Measurements from ENCODE around the gene NUFIP2. TPM values are rescaled to one million over a fixed set of nuclear protein-coding genes. Genes with fewer than 3 reads are reported as not detected.
"Not testable (repeated sequence)": the region's sequence is repeated elsewhere in the genome, so short reads cannot be mapped to it uniquely, and the experiment has no call there.

NUFIP2 gene
- total RNA-seq (10 to 100 TPM; 51.3 to 52.9 TPM), polyA plus RNA-seq (1 to 10 TPM; 5.0 to 8.4 TPM)
- long read RNA-seq, donor 1, partial matches to known transcripts, result 2 of 17 reads
- long read RNA-seq, donor 1, other reads (novel, unspliced or antisense), result 15 of 17 reads
- long read RNA-seq, donor 2, full-length matches to known transcripts, result 1 of 11 reads
- long read RNA-seq, donor 2, partial matches to known transcripts, result 0 of 11 reads
- long read RNA-seq, donor 2, other reads (novel, unspliced or antisense), result 10 of 11 reads

- no peaks in the 10 kb centered on the region for H3K4me1 ChIP-seq (ENCODE audit: control insufficient read depth in 1 of 2, insufficient read depth in 2 of 2, low read length in 2 of 2)
- peak within 1 kb of the TSS; percentile 98 to 100 for H3K4me3 ChIP-seq (ENCODE audit: low read length in 2 of 2)
- ATAC-seq (ENCODE audit: low FRiP score) (peak; percentile 98), DNase-seq (peak; percentile 99 to 100)
- H3K9me3 ChIP-seq (ENCODE audit: control insufficient read depth, low read length), result no peaks in the 10 kb centered on the region
- intact Hi-C loops (cut with DNase I), result loop anchor here (2.0 to 5.0 kb wide), 6 partner anchors 37 to 147 kb away; no protein-coding TSS in a partner anchor
- peak within 1 kb of the TSS; percentile 57 to 94 for H3K27ac ChIP-seq (ENCODE audit: low read depth in 1 of 2, low read length in 2 of 2)
- 0% methylated on average over 31 of the region's 31 CpGs for WGBS, 2 donors
- H3K36me3 ChIP-seq (ENCODE audit: control insufficient read depth in 1 of 2, insufficient read depth in 2 of 2, low read length in 1 of 2), result no peaks in the 10 kb centered on the region
- peaks cover 0 to 1% of the 10 kb centered on the region in 2 donors for H3K27me3 ChIP-seq (ENCODE audit: control insufficient read depth in 1 of 2, insufficient read depth in 2 of 2, low read length in 1 of 2)
Measured at GRCh38 chr17:29293890-29294579, at the start of gene NUFIP2. TSS of gene NUFIP2 (minus strand) at chr17:29294148. CDS start at chr17:29294059, 89 bp downstream.

- Histone ChIP-seq H3K9me3 (ENCODE audit: control insufficient read depth, low read length) (no peaks in the 10 kb centered on the region), H3K4me3 (ENCODE audit: low read length in 2 of 2) (no peak overlapping the region), H3K27ac (ENCODE audit: low read depth in 1 of 2, low read length in 2 of 2) (no peak overlapping the region), H3K36me3 (ENCODE audit: control insufficient read depth in 1 of 2, insufficient read depth in 2 of 2, low read length in 1 of 2) (no peaks in the 10 kb centered on the region), H3K27me3 (ENCODE audit: control insufficient read depth in 1 of 2, insufficient read depth in 2 of 2, low read length in 1 of 2) (no peaks in the 10 kb centered on the region), H3K4me1 (ENCODE audit: control insufficient read depth in 1 of 2, insufficient read depth in 2 of 2, low read length in 2 of 2) (no peaks in the 10 kb centered on the region)
- 75 to 76% methylated on average over 11 of the region's 11 CpGs for WGBS, 2 donors
- intact Hi-C loops (cut with DNase I), result no loop called here
- ATAC-seq (ENCODE audit: low FRiP score) (no peak), DNase-seq (no peak)
Measured at GRCh38 chr17:29342158-29342765, 48.3 kb upstream of the NUFIP2 start.

GRCh38 chr17:29341726-29342125 lies 47.8 kb upstream of the NUFIP2 start:
- intact Hi-C loops (cut with DNase I), result no loop called here
- no peaks in the 10 kb centered on the region for H3K4me1 ChIP-seq (ENCODE audit: control insufficient read depth in 1 of 2, insufficient read depth in 2 of 2, low read length in 2 of 2)
- DNase-seq (no peak), ATAC-seq (ENCODE audit: low FRiP score) (no peak)
- H3K27me3 ChIP-seq (ENCODE audit: control insufficient read depth in 1 of 2, insufficient read depth in 2 of 2, low read length in 1 of 2), result no peaks in the 10 kb centered on the region
- no peaks in the 10 kb centered on the region for H3K9me3 ChIP-seq (ENCODE audit: control insufficient read depth, low read length)
- no peak overlapping the region for H3K27ac ChIP-seq (ENCODE audit: low read depth in 1 of 2, low read length in 2 of 2)
- no peaks in the 10 kb centered on the region for H3K36me3 ChIP-seq (ENCODE audit: control insufficient read depth in 1 of 2, insufficient read depth in 2 of 2, low read length in 1 of 2)
- WGBS, 2 donors, result 91 to 93% methylated on average over 2 of the region's 2 CpGs
- no peak overlapping the region for H3K4me3 ChIP-seq (ENCODE audit: low read length in 2 of 2)

- H3K27me3 ChIP-seq (ENCODE audit: control insufficient read depth in 1 of 2, insufficient read depth in 2 of 2, low read length in 1 of 2); H3K27ac ChIP-seq (ENCODE audit: low read depth in 1 of 2, low read length in 2 of 2); DNase-seq; intact Hi-C loops (cut with DNase I); ATAC-seq (ENCODE audit: low FRiP score); H3K4me1 ChIP-seq (ENCODE audit: control insufficient read depth in 1 of 2, insufficient read depth in 2 of 2, low read length in 2 of 2); H3K36me3 ChIP-seq (ENCODE audit: control insufficient read depth in 1 of 2, insufficient read depth in 2 of 2, low read length in 1 of 2); H3K4me3 ChIP-seq (ENCODE audit: low read length in 2 of 2); H3K9me3 ChIP-seq (ENCODE audit: control insufficient read depth, low read length): not testable (repeated sequence)
- WGBS, 2 donors, result 74 to 84% methylated on average over 9 of the region's 9 CpGs
Measured at GRCh38 chr17:29339016-29339415, 45.1 kb upstream of the NUFIP2 start.

- no peaks in the 10 kb centered on the region for H3K4me1 ChIP-seq (ENCODE audit: control insufficient read depth in 1 of 2, insufficient read depth in 2 of 2, low read length in 2 of 2)
- no peak overlapping the region for H3K27ac ChIP-seq (ENCODE audit: low read depth in 1 of 2, low read length in 2 of 2)
- DNase-seq (no peak), ATAC-seq (ENCODE audit: low FRiP score) (no peak)
- no peaks in the 10 kb centered on the region for H3K36me3 ChIP-seq (ENCODE audit: control insufficient read depth in 1 of 2, insufficient read depth in 2 of 2, low read length in 1 of 2)
- H3K27me3 ChIP-seq (ENCODE audit: control insufficient read depth in 1 of 2, insufficient read depth in 2 of 2, low read length in 1 of 2), result no peaks in the 10 kb centered on the region
- H3K9me3 ChIP-seq (ENCODE audit: control insufficient read depth, low read length), result no peaks in the 10 kb centered on the region
- intact Hi-C loops (cut with DNase I), result no loop called here
- H3K4me3 ChIP-seq (ENCODE audit: low read length in 2 of 2), result no peak overlapping the region
- 0 to 11% methylated on average over 1 of the region's 1 CpG for WGBS, 2 donors
Measured at GRCh38 chr17:29331708-29332085, 37.7 kb upstream of the NUFIP2 start.

GRCh38 chr17:29331075-29331707 lies 37.2 kb upstream of the NUFIP2 start:
- H3K27ac ChIP-seq (ENCODE audit: low read depth in 1 of 2, low read length in 2 of 2), result no peak overlapping the region
- no peaks in the 10 kb centered on the region for H3K4me1 ChIP-seq (ENCODE audit: control insufficient read depth in 1 of 2, insufficient read depth in 2 of 2, low read length in 2 of 2)
- H3K36me3 ChIP-seq (ENCODE audit: control insufficient read depth in 1 of 2, insufficient read depth in 2 of 2, low read length in 1 of 2), result no peaks in the 10 kb centered on the region
- intact Hi-C loops (cut with DNase I), result no loop called here
- WGBS, 2 donors, result 78 to 88% methylated on average over 3 of the region's 3 CpGs
- no peaks in the 10 kb centered on the region for H3K27me3 ChIP-seq (ENCODE audit: control insufficient read depth in 1 of 2, insufficient read depth in 2 of 2, low read length in 1 of 2)
- no peak for DNase-seq
- ATAC-seq (ENCODE audit: low FRiP score), result no peak
- H3K4me3 ChIP-seq (ENCODE audit: low read length in 2 of 2), result no peak overlapping the region
- no peaks in the 10 kb centered on the region for H3K9me3 ChIP-seq (ENCODE audit: control insufficient read depth, low read length)

- Histone ChIP-seq H3K9me3 (ENCODE audit: control insufficient read depth, low read length) (no peaks in the 10 kb centered on the region), H3K27me3 (ENCODE audit: control insufficient read depth in 1 of 2, insufficient read depth in 2 of 2, low read length in 1 of 2) (no peaks in the 10 kb centered on the region), H3K27ac (ENCODE audit: low read depth in 1 of 2, low read length in 2 of 2) (no peak overlapping the region), H3K4me3 (ENCODE audit: low read length in 2 of 2) (no peak overlapping the region), H3K36me3 (ENCODE audit: control insufficient read depth in 1 of 2, insufficient read depth in 2 of 2, low read length in 1 of 2) (no peaks in the 10 kb centered on the region), H3K4me1 (ENCODE audit: control insufficient read depth in 1 of 2, insufficient read depth in 2 of 2, low read length in 2 of 2) (no peaks in the 10 kb centered on the region)
- WGBS, 2 donors, result 61 to 69% methylated on average over 5 of the region's 5 CpGs
- intact Hi-C loops (cut with DNase I), result loop anchor here in 1 of 2 donors (10.0 kb wide), 1 partner anchor 333 kb away; no protein-coding TSS in a partner anchor
- ATAC-seq (ENCODE audit: low FRiP score) (no peak), DNase-seq (no peak)
Measured at GRCh38 chr17:29327412-29327811, 33.5 kb upstream of the NUFIP2 start.

- no peak overlapping the region for H3K27ac ChIP-seq (ENCODE audit: low read depth in 1 of 2, low read length in 2 of 2)
- DNase-seq, result no peak
- no peak overlapping the region for H3K4me3 ChIP-seq (ENCODE audit: low read length in 2 of 2)
- no peaks in the 10 kb centered on the region for H3K4me1 ChIP-seq (ENCODE audit: control insufficient read depth in 1 of 2, insufficient read depth in 2 of 2, low read length in 2 of 2)
- H3K36me3 ChIP-seq (ENCODE audit: control insufficient read depth in 1 of 2, insufficient read depth in 2 of 2, low read length in 1 of 2), result no peaks in the 10 kb centered on the region
- no peaks in the 10 kb centered on the region for H3K27me3 ChIP-seq (ENCODE audit: control insufficient read depth in 1 of 2, insufficient read depth in 2 of 2, low read length in 1 of 2)
- H3K9me3 ChIP-seq (ENCODE audit: control insufficient read depth, low read length), result no peaks in the 10 kb centered on the region
- intact Hi-C loops (cut with DNase I), result loop anchor here in 1 of 2 donors (10.0 kb wide), 1 partner anchor 331 kb away; no protein-coding TSS in a partner anchor
- no peak for ATAC-seq (ENCODE audit: low FRiP score)
- WGBS, 2 donors, result 87 to 91% methylated on average over 6 of the region's 6 CpGs
Measured at GRCh38 chr17:29326023-29326813, 32.3 kb upstream of the NUFIP2 start.

All from aorta (tissue), 5 donors.